CD14-positive monocyte (primary cell): Measurements from ENCODE around the gene TPPP. TPM values are rescaled to one million over a fixed set of nuclear protein-coding genes. Genes with fewer than 3 reads are reported as not detected.

Source experiments
- DNase-seq, 3 donors: peaks; one replicate each; pipeline ENCODE4 v3.0.0-alpha.2; 2011 to 2022
- H2AFZ ChIP-seq: 2 replicates; pipeline ENCODE4 v1.6.0; 2012; ENCODE audit warnings: mild to moderate bottlenecking, low read depth, low read length, inconsistent platforms; ENCODE audit not compliant: insufficient read depth, poor library complexity, severe bottlenecking
- H3K27ac ChIP-seq, 2 donors: 1 replicate in 1 of 2; 2 replicates in 1 of 2; pipeline ENCODE4 v1.5.1; 2012 to 2013; ENCODE audit warnings: low read length in 2 of 2, control low read depth in 1 of 2, inconsistent platforms in 1 of 2, low read depth in 1 of 2, mild to moderate bottlenecking in 1 of 2
- H3K27me3 ChIP-seq, 2 donors: one replicate each; pipeline versions ENCODE4 v1.6.0 to v1.6.1; 2011 to 2013; ENCODE audit warnings: low read length in 2 of 2; ENCODE audit not compliant: control insufficient read depth in 2 of 2, insufficient read depth in 2 of 2
- H3K36me3 ChIP-seq, 2 donors: replicated peaks in 1 of 2; 1 replicate in 1 of 2; 2 replicates in 1 of 2; pipeline versions ENCODE4 v1.5.1 to v1.6.1; 2012 to 2013; ENCODE audit warnings: low read length in 2 of 2, control low read depth in 1 of 2, inconsistent platforms in 1 of 2, mild to moderate bottlenecking in 1 of 2; ENCODE audit not compliant: insufficient read depth in 2 of 2, control insufficient read depth in 1 of 2
- H3K4me1 ChIP-seq, 2 donors: 1 replicate in 1 of 2; 2 replicates in 1 of 2; pipeline versions ENCODE4 v1.5.1 to v1.6.1; 2012 to 2013; ENCODE audit warnings: low read length in 2 of 2, control low read depth in 1 of 2, inconsistent platforms in 1 of 2, mild to moderate bottlenecking in 1 of 2, moderate library complexity in 1 of 2; ENCODE audit not compliant: insufficient read depth in 2 of 2, control insufficient read depth in 1 of 2
- H3K4me2 ChIP-seq: replicated peaks from 2 replicates; pipeline ENCODE3; 2012; ENCODE audit warnings: low read length, moderate library complexity, mild to moderate bottlenecking; ENCODE audit not compliant: poor library complexity, severe bottlenecking; ENCODE audit errors: extremely low read depth
- H3K4me3 ChIP-seq, 3 experiments: fragments of 200-600 bp in 1 of 3; sonication (generic) in 1 of 3; replicated peaks in 1 of 3; 1 replicate in 2 of 3; 2 replicates in 1 of 3; pipeline ENCODE4 v1.5.1; 2011 to 2013; ENCODE audit warnings: low read length in 3 of 3, mild to moderate bottlenecking in 3 of 3, control low read depth in 2 of 3, low read depth in 2 of 3, inconsistent platforms in 1 of 3, moderate library complexity in 1 of 3
- H3K79me2 ChIP-seq: 2 replicates; pipeline ENCODE4 v1.6.0; 2012; ENCODE audit warnings: mild to moderate bottlenecking, control low read depth, inconsistent platforms, low read length, moderate library complexity; ENCODE audit not compliant: insufficient read depth
- H3K9ac ChIP-seq: 2 replicates; pipeline ENCODE4 v1.6.0; 2017; ENCODE audit warnings: low read length, mild to moderate bottlenecking; ENCODE audit not compliant: insufficient read depth, poor library complexity, severe bottlenecking
- H3K9me3 ChIP-seq, 2 donors: replicated peaks in 1 of 2; 1 replicate in 1 of 2; 2 replicates in 1 of 2; pipeline versions ENCODE4 v1.5.1 to v1.6.1; 2012 to 2013; ENCODE audit warnings: low read length in 2 of 2, control low read depth in 1 of 2; ENCODE audit not compliant: control insufficient read depth in 1 of 2, insufficient read depth in 1 of 2
- H4K20me1 ChIP-seq: 2 replicates; pipeline ENCODE4 v1.6.0; 2012; ENCODE audit warnings: mild to moderate bottlenecking, low read length, control low read depth, moderate library complexity; ENCODE audit not compliant: insufficient read depth
- H3K27ac Mint-ChIP-seq, 7 donors: one replicate each; pipeline ENCODE4 v1.8.0; 2020; ENCODE audit warnings: mild to moderate bottlenecking in 7 of 7, mixed read lengths in 7 of 7, moderate library complexity in 6 of 7, inconsistent platforms in 2 of 7
- H3K27me3 Mint-ChIP-seq, 3 donors: one replicate each; pipeline ENCODE4 v1.8.0; 2021 to 2022; ENCODE audit warnings: low read depth in 3 of 3, mild to moderate bottlenecking in 3 of 3, mixed read lengths in 3 of 3, moderate library complexity in 3 of 3, inconsistent platforms in 1 of 3
- H3K36me3 Mint-ChIP-seq, 2 donors: one replicate each; pipeline ENCODE4 v1.8.0; 2020; ENCODE audit warnings: mixed read lengths in 2 of 2, inconsistent platforms in 1 of 2, mild to moderate bottlenecking in 1 of 2
- H3K4me1 Mint-ChIP-seq: one replicate; pipeline ENCODE4 v1.8.0; 2020; ENCODE audit warnings: mild to moderate bottlenecking, mixed read lengths
- H3K4me3 Mint-ChIP-seq, 2 donors: one replicate each; pipeline ENCODE4 v1.8.0; 2020; ENCODE audit warnings: mild to moderate bottlenecking in 2 of 2, mixed read lengths in 2 of 2, moderate library complexity in 1 of 2
- H3K9me3 Mint-ChIP-seq, 7 donors: one replicate each; pipeline ENCODE4 v1.8.0; 2020 to 2022; ENCODE audit warnings: mixed read lengths in 7 of 7, mild to moderate bottlenecking in 6 of 7, moderate library complexity in 6 of 7, inconsistent platforms in 2 of 7
- WGBS: methylation state at CpG from one replicate; pipeline ENCODE4 v1.1.5; 2013; ENCODE audit warnings: missing lambda C conversion rate; ENCODE audit not compliant: insufficient coverage; 5-methylcytosine and 5-hydroxymethylcytosine counted together
- intact Hi-C, 2 donors: fragments of 100-400 bp; cut with micrococcal nuclease; formaldehyde crosslinking; loops; one replicate each; pipeline versions ENCODE4 v1.15.0 to v1.15.1; 2023
- polyA plus RNA-seq, 3 donors: library from polyadenylated mRNA; depleted of rRNA in 1 of 3; unstranded in 2 of 3; stranded (reverse) in 1 of 3; fragments of 300-500 nt in 2 of 3; fragments of >200 nt in 1 of 3; fragmentation: Illumina TruSeq in 2 of 3; gene quantifications; 1 replicate in 2 of 3; 2 replicates in 1 of 3; pipeline ENCODE4 v1.2.3, GENCODE V29; 2012 to 2021
- TF ChIP-seq, protein P1 (sequence below): fragments of 200-600 bp; IDR thresholded peaks from one replicate; pipeline ENCODE4 v1.8.0; 2022; ENCODE audit warnings: antibody characterized with exemption, mild to moderate bottlenecking

Gene TPPP
- polyA plus RNA-seq, 3 donors: 0.02 to 0.17 (median 0.06) TPM

GRCh38 chr5:621341-621761 is 71.8 kb downstream of the TPPP start:
- H3K4me1 Mint-ChIP-seq: no peaks in the 10 kb centered on the region
- no peak overlapping the region for H3K4me3 Mint-ChIP-seq
- peaks cover 66 to 75% of the 10 kb centered on the region in 2 donors for H3K36me3 Mint-ChIP-seq
- TF ChIP-seq, protein P1, sequence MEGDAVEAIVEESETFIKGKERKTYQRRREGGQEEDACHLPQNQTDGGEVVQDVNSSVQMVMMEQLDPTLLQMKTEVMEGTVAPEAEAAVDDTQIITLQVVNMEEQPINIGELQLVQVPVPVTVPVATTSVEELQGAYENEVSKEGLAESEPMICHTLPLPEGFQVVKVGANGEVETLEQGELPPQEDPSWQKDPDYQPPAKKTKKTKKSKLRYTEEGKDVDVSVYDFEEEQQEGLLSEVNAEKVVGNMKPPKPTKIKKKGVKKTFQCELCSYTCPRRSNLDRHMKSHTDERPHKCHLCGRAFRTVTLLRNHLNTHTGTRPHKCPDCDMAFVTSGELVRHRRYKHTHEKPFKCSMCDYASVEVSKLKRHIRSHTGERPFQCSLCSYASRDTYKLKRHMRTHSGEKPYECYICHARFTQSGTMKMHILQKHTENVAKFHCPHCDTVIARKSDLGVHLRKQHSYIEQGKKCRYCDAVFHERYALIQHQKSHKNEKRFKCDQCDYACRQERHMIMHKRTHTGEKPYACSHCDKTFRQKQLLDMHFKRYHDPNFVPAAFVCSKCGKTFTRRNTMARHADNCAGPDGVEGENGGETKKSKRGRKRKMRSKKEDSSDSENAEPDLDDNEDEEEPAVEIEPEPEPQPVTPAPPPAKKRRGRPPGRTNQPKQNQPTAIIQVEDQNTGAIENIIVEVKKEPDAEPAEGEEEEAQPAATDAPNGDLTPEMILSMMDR: no peak
- H3K36me3 ChIP-seq: peaks cover 14 to 51% of the 10 kb centered on the region in 2 donors
- H3K27ac ChIP-seq: no peak overlapping the region
- no peak overlapping the region for H3K27ac Mint-ChIP-seq
- no peak overlapping the region for H3K4me3 ChIP-seq
- H3K9me3 Mint-ChIP-seq: no peaks in the 10 kb centered on the region
- H4K20me1 ChIP-seq: no peaks in the 10 kb centered on the region
- peaks cover 0 to 2% (median 1%) of the 10 kb centered on the region in 3 donors for H3K27me3 Mint-ChIP-seq
- H2AFZ ChIP-seq: no peak overlapping the region
- intact Hi-C loops: no loop called here
- no peak overlapping the region for H3K9ac ChIP-seq
- peaks cover 11% of the 10 kb centered on the region for H3K79me2 ChIP-seq
- no peak overlapping the region for H3K4me2 ChIP-seq
- DNase-seq: no peak
- no peaks in the 10 kb centered on the region for H3K9me3 ChIP-seq
- no peaks in the 10 kb centered on the region for H3K27me3 ChIP-seq
- H3K4me1 ChIP-seq: no peaks in the 10 kb centered on the region
- 99% methylated on average over 10 of the region's 16 CpGs for WGBS

GRCh38 chr5:620586-621180 is 72.5 kb downstream of the TPPP start:
- Mint-ChIP-seq H3K9me3 (peaks cover 0 to under 1% (median under 1%) of the 10 kb centered on the region in 7 donors), H3K36me3 (peaks cover 59 to 69% of the 10 kb centered on the region in 2 donors)
- WGBS: 94% methylated on average over 6 of the region's 8 CpGs

More at GRCh38 chr5:620586-621180, 72.5 kb downstream of the TPPP start:
- no peaks in the 10 kb centered on the region for H3K27me3 ChIP-seq
- intact Hi-C loops: no loop called here
- H3K79me2 ChIP-seq: peaks cover 13% of the 10 kb centered on the region
- no peaks in the 10 kb centered on the region for H3K4me1 Mint-ChIP-seq
- no peaks in the 10 kb centered on the region for H4K20me1 ChIP-seq
- no peak overlapping the region for H3K4me2 ChIP-seq
- TF ChIP-seq, protein P1: no peak
- no peak for DNase-seq
- no peak overlapping the region for H2AFZ ChIP-seq
- no peak overlapping the region for H3K27ac ChIP-seq
- peaks cover 0 to 2% (median 1%) of the 10 kb centered on the region in 3 donors for H3K27me3 Mint-ChIP-seq
- no peak overlapping the region for H3K4me3 Mint-ChIP-seq
- H3K27ac Mint-ChIP-seq: no peak overlapping the region
- H3K9ac ChIP-seq: no peak overlapping the region
- peaks cover 14 to 44% of the 10 kb centered on the region in 2 donors for H3K36me3 ChIP-seq
- no peaks in the 10 kb centered on the region for H3K4me1 ChIP-seq
- H3K9me3 ChIP-seq: no peaks in the 10 kb centered on the region
- no peak overlapping the region for H3K4me3 ChIP-seq
